K562 (cell line): ENCODE measurements around the gene ZP1. TPM values are rescaled to one million over a fixed set of nuclear protein-coding genes. Genes with fewer than 3 reads are reported as not detected.

Source experiments
- ATF6 ChIP-seq: sonication (generic); formaldehyde crosslinking; IDR thresholded peaks from 2 replicates; pipeline ENCODE4 v1.4.0; 2020; ENCODE audit warnings: mild to moderate bottlenecking, missing genetic modification reagents
- ETS1 ChIP-seq: conservative IDR thresholded peaks from 2 replicates; pipeline ENCODE4 v1.6.1; 2011; ENCODE audit warnings: low read depth, mild to moderate bottlenecking, low read length; ENCODE audit not compliant: control insufficient read depth
- GMEB1 ChIP-seq: fragments of 250-450 bp; sonication (Bioruptor Pico); IDR thresholded peaks from 2 replicates; pipeline ENCODE4 v1.4.0; 2020; ENCODE audit warnings: mild to moderate bottlenecking
- HDGF ChIP-seq: fragments of 450-650 bp; IDR thresholded peaks from 2 replicates; pipeline ENCODE4 v1.6.1; 2016
- HLTF ChIP-seq: fragments of 450-650 bp; IDR thresholded peaks from 2 replicates; pipeline ENCODE4 v1.6.1; 2016
- IRF2 ChIP-seq: sonication (generic); formaldehyde crosslinking; IDR thresholded peaks from 2 replicates; pipeline ENCODE4 v1.8.1; 2022; ENCODE audit warnings: mild to moderate bottlenecking, missing genetic modification reagents
- KAT7 ChIP-seq: sonication (generic); formaldehyde crosslinking; IDR thresholded peaks from 2 replicates; pipeline ENCODE4 v1.8.0; 2022; ENCODE audit warnings: missing genetic modification reagents, mild to moderate bottlenecking, borderline replicate concordance
- MXI1 ChIP-seq: IDR thresholded peaks from 2 replicates; pipeline ENCODE4 v1.6.1; 2011; ENCODE audit warnings: low read depth, mild to moderate bottlenecking, improper control_type of control experiment, low read length
- NR0B1 ChIP-seq: fragments of 450-650 bp; IDR thresholded peaks from one replicate; pipeline ENCODE4 v1.6.1; 2018; ENCODE audit warnings: mild to moderate bottlenecking, moderate library complexity; ENCODE audit not compliant: partially characterized antibody
- POLR2AphosphoS5 ChIP-seq: IDR thresholded peaks from 2 replicates; pipeline ENCODE4 v1.6.1; 2011; ENCODE audit warnings: mild to moderate bottlenecking, low read depth, low read length, moderate library complexity; ENCODE audit not compliant: control insufficient read depth, insufficient read depth
- RBM17 ChIP-seq: fragments of 200-400 bp; formaldehyde crosslinking; IDR thresholded peaks from 2 replicates; pipeline ENCODE4 v1.6.1; 2017; ENCODE audit warnings: low read depth, mild to moderate bottlenecking, low read length, borderline replicate concordance
- SMAD1 ChIP-seq: fragments of 150-350 bp; IDR thresholded peaks from 2 replicates; pipeline ENCODE4 v1.6.1; 2014; ENCODE audit warnings: low read length, low read depth; ENCODE audit not compliant: partially characterized antibody
- VEZF1 ChIP-seq: fragments of 200-800 bp; sonication (Bioruptor generic); IDR thresholded peaks from 2 replicates; pipeline ENCODE4 v1.6.1; 2017; ENCODE audit warnings: missing genetic modification characterization, missing compliant biosample characterization
- ZFPM2 ChIP-seq: fragments of 250-450 bp; sonication (Bioruptor Pico); IDR thresholded peaks from 2 replicates; pipeline ENCODE4 v1.5.1; 2022; ENCODE audit warnings: mild to moderate bottlenecking
- ZNF140 ChIP-seq: fragments of 250-450 bp; sonication (Bioruptor Pico); IDR thresholded peaks from 2 replicates; pipeline ENCODE4 v1.8.0; 2021; ENCODE audit warnings: moderate library complexity, mild to moderate bottlenecking, inconsistent platforms
- ZNF277 ChIP-seq: fragments of 250-450 bp; sonication (Bioruptor Pico); IDR thresholded peaks from 2 replicates; pipeline ENCODE4 v1.8.0; 2022; ENCODE audit warnings: inconsistent platforms, mild to moderate bottlenecking, moderate library complexity, borderline replicate concordance
- ZNF830 ChIP-seq: fragments of 250-450 bp; sonication (Bioruptor Pico); IDR thresholded peaks from 2 replicates; pipeline ENCODE4 v1.5.0; 2021; ENCODE audit warnings: mild to moderate bottlenecking
- polyA plus RNA-seq, 8 experiments: library from polyadenylated mRNA; depleted of rRNA in 4 of 8; stranded (reverse) in 5 of 8; unstranded in 3 of 8; fragments of >200 nt; fragmentation: Nextera tagmentation in 2 of 8; fragmentation: Illumina TruSeq in 1 of 8; extraction: Ambion mirVana in 2 of 8; extraction: Trizol in 1 of 8; gene quantifications; 2 replicates each; pipeline versions ENCODE4 v1.2.1 to v1.2.3, GENCODE V29; 2011 to 2014; ENCODE audit warnings: inconsistent platforms in 1 of 8, missing spikeins in 1 of 8
- total RNA-seq, 7 experiments: library from RNA; depleted of rRNA in 6 of 7; stranded (reverse); fragments of >200 nt in 6 of 7; fragmentation: Illumina TruSeq in 2 of 7; extraction: Trizol in 2 of 7; gene quantifications; 2 replicates each; pipeline versions ENCODE4 v1.2.1 to v1.2.3, GENCODE V29; 2011 to 2021; ENCODE audit warnings: low replicate concordance in 1 of 7

ZP1 gene
- total and polyA plus RNA-seq, 9 of the 15 experiments (the other 6 are each of a cell fraction or from before 2014, with no cell fraction given) = 0.11 to 0.15 TPM; not detected in 7

- TF ChIP-seq GMEB1 (CRISPR knock-in tag) = 0 out of 2 replicates have a peak, but pooled peaks have one; percentile 17
- TF ChIP-seq HDGF = no peak
- peak; percentile 87; the same call in 1 of the 2 replicates for TF ChIP-seq ATF6 (CRISPR knock-in tag)
- peak; percentile 88 for TF ChIP-seq POLR2AphosphoS5
- no peak for TF ChIP-seq NR0B1
- peak; percentile 44; the same call in 1 of the 2 replicates for TF ChIP-seq MXI1
- TF ChIP-seq IRF2 (CRISPR knock-in tag) = no peak
- TF ChIP-seq ZNF277 (CRISPR knock-in tag) = no peak
- peak; percentile 79 for TF ChIP-seq ETS1
- no peak for TF ChIP-seq HLTF
- no peak for TF ChIP-seq RBM17
- TF ChIP-seq ZNF830 (CRISPR knock-in tag) = no peak
- no peak for TF ChIP-seq KAT7 (CRISPR knock-in tag)
- peak; percentile 68 for TF ChIP-seq SMAD1
- no peak for TF ChIP-seq ZNF140 (CRISPR knock-in tag)
- TF ChIP-seq VEZF1 = peak; percentile 58
- no peak for TF ChIP-seq ZFPM2 (CRISPR knock-in tag)
Measured at GRCh38 chr11:60906132-60906972, 39.0 kb downstream of the ZP1 start, which contains the start of gene PRPF19 (continued).
